HCT116 (cell line): Measurements from ENCODE around the gene MPV17L. TPM values are rescaled to one million over a fixed set of nuclear protein-coding genes. Genes with fewer than 3 reads are reported as not detected.

Experiments used
- ATAC-seq: fragments of 200-7000 bp; cut with Tn5 transposase; 2 replicates; pipeline ENCODE4 v1.9.1; 2020; ENCODE audit warnings: mild to moderate bottlenecking, moderate library complexity
- BruUV-seq: library from RNA; stranded (reverse); fragments of 400-500 nt; replicated peaks from 2 replicates; lab custom pipeline; 2021; lab: Mats Ljungman, UMichigan
- CTCF ChIA-PET: fragments of 300-600 bp; sonication (Branson Sonifier 250); formaldehyde crosslinking; loops from one replicate; lab custom pipeline; 2021; ENCODE audit warnings: antibody characterized with exemption; lab: Charles Lee
- POLR2A ChIA-PET: fragments of 300-600, 350-600 bp; sonication (Branson Sonifier 250); formaldehyde crosslinking; loops from one replicate; lab custom pipeline; 2021; ENCODE audit warnings: antibody characterized with exemption; lab: Charles Lee
- RAD21 ChIA-PET, 2 experiments: fragments of 300-600 bp; sonication (Branson Sonifier 250); formaldehyde crosslinking; loops; one replicate each; lab custom pipeline; 2023; ENCODE audit warnings: low total read pairs in 2 of 2; ENCODE audit not compliant: uncharacterized antibody in 2 of 2, unreplicated experiment in 2 of 2, low non-redundant PET in 1 of 2; lab: Charles Lee
- DNase-seq: peaks from one replicate; pipeline ENCODE4 v3.0.0-alpha.2; 2010; ENCODE audit warnings: low read depth, low spot score
- H2AFZ ChIP-seq: fragments of 200-600 bp; shearing (Covaris generic), sonication (generic); 2 replicates; pipeline ENCODE4 v1.6.1; 2017; ENCODE audit warnings: low read depth, mixed run types, mixed read lengths, antibody characterized with exemption, low read length; ENCODE audit not compliant: poor library complexity, severe bottlenecking
- H3K27ac ChIP-seq: 2 replicates; pipeline ENCODE4 v1.5.1; 2012; ENCODE audit warnings: low read depth, low read length
- H3K27me3 ChIP-seq: fragments of 200-600 bp; sonication (generic); 2 replicates; pipeline ENCODE4 v1.6.1; 2016; ENCODE audit warnings: mixed run types, low read length, mixed read lengths; ENCODE audit not compliant: insufficient read depth
- H3K36me3 ChIP-seq, 2 experiments: fragments of 200-500 bp in 1 of 2; fragments of 200-600 bp in 1 of 2; sonication (Bioruptor generic) in 1 of 2; sonication (generic) in 1 of 2; 2 replicates each; pipeline versions ENCODE4 v1.5.1 to v1.6.1; 2014 to 2016; ENCODE audit warnings: low read length in 2 of 2, inconsistent platforms in 1 of 2, mixed read lengths in 1 of 2, mixed run types in 1 of 2; ENCODE audit not compliant: insufficient read depth in 2 of 2, control insufficient read depth in 1 of 2
- H3K4me1 ChIP-seq, 2 experiments: fragments of 200-600 bp in 1 of 2; sonication (generic) in 1 of 2; 2 replicates each; pipeline versions ENCODE4 v1.5.1 to v1.6.1; 2012 to 2017; ENCODE audit warnings: low read length in 2 of 2, inconsistent platforms in 1 of 2, mild to moderate bottlenecking in 1 of 2, mixed read lengths in 1 of 2, mixed run types in 1 of 2, moderate library complexity in 1 of 2; ENCODE audit not compliant: insufficient read depth in 2 of 2, control insufficient read depth in 1 of 2
- H3K4me2 ChIP-seq: fragments of 200-600 bp; sonication (generic); 2 replicates; pipeline ENCODE4 v1.6.1; 2017; ENCODE audit warnings: mixed run types, low read length, mixed read lengths
- H3K4me3 ChIP-seq, 2 experiments: fragments of 200-600 bp in 1 of 2; sonication (generic) in 1 of 2; replicated peaks in 1 of 2; 2 replicates each; pipeline ENCODE4 v1.5.1; 2011 to 2016; ENCODE audit warnings: low read length in 2 of 2, control low read depth in 1 of 2, low read depth in 1 of 2, mild to moderate bottlenecking in 1 of 2, mixed read lengths in 1 of 2, mixed run types in 1 of 2
- H3K79me2 ChIP-seq: fragments of 200-600 bp; sonication (generic); 2 replicates; pipeline ENCODE4 v1.6.1; 2017; ENCODE audit warnings: mild to moderate bottlenecking, mixed run types, low read length, moderate library complexity, mixed read lengths; ENCODE audit not compliant: insufficient read depth
- H3K9ac ChIP-seq: fragments of 200-600 bp; sonication (generic); 2 replicates; pipeline ENCODE4 v1.6.1; 2016; ENCODE audit warnings: low read length, mixed read lengths
- H3K9me2 ChIP-seq: fragments of 200-600 bp; sonication (generic), shearing (Covaris generic); 2 replicates; pipeline ENCODE4 v1.6.1; 2017; ENCODE audit warnings: mixed run types, mild to moderate bottlenecking, moderate library complexity; ENCODE audit not compliant: insufficient read depth
- H3K9me3 ChIP-seq, 2 experiments: fragments of 200-500 bp in 1 of 2; fragments of 200-600 bp in 1 of 2; sonication (Bioruptor generic) in 1 of 2; sonication (generic) in 1 of 2; 2 replicates each; pipeline ENCODE4 v1.6.1; 2014 to 2017; ENCODE audit warnings: low read length in 2 of 2, mixed read lengths in 2 of 2, inconsistent platforms in 1 of 2, low read depth in 1 of 2, mild to moderate bottlenecking in 1 of 2, mixed run types in 1 of 2, moderate library complexity in 1 of 2; ENCODE audit not compliant: control insufficient read depth in 1 of 2, insufficient read depth in 1 of 2
- H4K20me1 ChIP-seq: fragments of 200-600 bp; sonication (generic), shearing (Covaris generic); 2 replicates; pipeline ENCODE4 v1.6.1; 2017; ENCODE audit warnings: mixed run types, mild to moderate bottlenecking, moderate library complexity; ENCODE audit not compliant: insufficient read depth
- CBX3 ChIP-seq: IDR thresholded peaks from 2 replicates; pipeline ENCODE4 v1.6.1; 2012; ENCODE audit warnings: low read depth
- CEBPB ChIP-seq: IDR thresholded peaks from 2 replicates; pipeline ENCODE4 v1.6.1; 2012; ENCODE audit warnings: low read depth
- EGR1 ChIP-seq: IDR thresholded peaks from 2 replicates; pipeline ENCODE4 v1.6.1; 2012; ENCODE audit warnings: low read depth
- FOSL1 ChIP-seq: IDR thresholded peaks from 2 replicates; pipeline ENCODE4 v1.6.1; 2012; ENCODE audit warnings: low read depth
- JUND ChIP-seq: IDR thresholded peaks from 2 replicates; pipeline ENCODE4 v1.6.1; 2012
- MAX ChIP-seq: IDR thresholded peaks from 2 replicates; pipeline ENCODE4 v1.6.1; 2012
- POLR2A ChIP-seq: IDR thresholded peaks from 2 replicates; pipeline ENCODE4 v1.7.0; 2011; ENCODE audit warnings: borderline replicate concordance; ENCODE audit not compliant: insufficient read depth, insufficient read length; ENCODE audit errors: extremely low read depth
- POLR2AphosphoS5 ChIP-seq: IDR thresholded peaks from 2 replicates; pipeline ENCODE4 v1.6.1; 2011; ENCODE audit warnings: mild to moderate bottlenecking, low read depth, low read length, moderate library complexity
- SIN3A ChIP-seq: IDR thresholded peaks from 2 replicates; pipeline ENCODE4 v1.6.1; 2012; ENCODE audit warnings: low read depth
- SRF ChIP-seq: IDR thresholded peaks from 2 replicates; pipeline ENCODE4 v1.6.1; 2012; ENCODE audit warnings: low read depth
- TCF7L2 ChIP-seq: IDR thresholded peaks from 2 replicates; pipeline ENCODE4 v1.7.0; 2011; ENCODE audit warnings: borderline replicate concordance, inconsistent platforms; ENCODE audit not compliant: insufficient read depth, insufficient read length; ENCODE audit errors: extremely low read depth
- YY1 ChIP-seq: IDR thresholded peaks from 2 replicates; pipeline ENCODE4 v1.6.1; 2011; ENCODE audit warnings: low read length, low read depth, moderate library complexity, mild to moderate bottlenecking; ENCODE audit not compliant: insufficient replicate concordance; ENCODE audit errors: extremely low read depth
- intact Hi-C: fragments of 100-400 bp; cut with micrococcal nuclease; formaldehyde crosslinking; loops from 2 replicates; pipeline ENCODE4 v1.10.0; 2022
- total RNA-seq: library from RNA; stranded (reverse); gene quantifications from one replicate; pipeline ENCODE4 v1.2.1, GENCODE V29; 2021; ENCODE audit not compliant: unreplicated experiment

The MPV17L gene
- total RNA-seq, 1 experiment from 2014 or later: not detected

- CTCF ChIA-PET: no interaction called here
- DNase-seq: no peak
- no peak for ATAC-seq
Observed at GRCh38 chr16:15396948-15397594, 1.5 kb downstream of the MPV17L start.

GRCh38 chr16:15398618-15399316, 3.2 kb downstream of the MPV17L start:
- Histone ChIP-seq H4K20me1 (no peaks in the 10 kb centered on the region), H3K9ac (no peak overlapping the region), H3K36me3 (no peaks in the 10 kb centered on the region), H2AFZ (no peak overlapping the region), H3K4me1 (no peaks in the 10 kb centered on the region), H3K9me2 (no peaks in the 10 kb centered on the region), H3K4me2 (no peak overlapping the region), H3K27me3 (no peaks in the 10 kb centered on the region), H3K27ac (no peak overlapping the region), H3K4me3 (no peak overlapping the region), H3K79me2 (no peaks in the 10 kb centered on the region), H3K9me3 (no peaks in the 10 kb centered on the region)
- TF ChIP-seq YY1 (no peak), FOSL1 (no peak)
- RAD21 ChIA-PET: no interaction called here
- intact Hi-C loops: no loop called here
- ATAC-seq: no peak
- POLR2A ChIA-PET: no interaction called here
- CTCF ChIA-PET: no interaction called here
- DNase-seq: no peak
- BruUV-seq: no TSS peak

More at GRCh38 chr16:15396948-15397594, 1.5 kb downstream of the MPV17L start:
- BruUV-seq: no TSS peak
- H3K9me3 ChIP-seq: no peaks in the 10 kb centered on the region
- no peak overlapping the region for H2AFZ ChIP-seq
- ChIA-PET RAD21 (no interaction called here), POLR2A (no interaction called here)
- H3K9ac ChIP-seq: no peak overlapping the region
- no peaks in the 10 kb centered on the region for H4K20me1 ChIP-seq
- no peak overlapping the region for H3K4me2 ChIP-seq
- H3K27ac ChIP-seq: no peak overlapping the region
- H3K4me1 ChIP-seq: no peaks in the 10 kb centered on the region
- H3K27me3 ChIP-seq: no peaks in the 10 kb centered on the region
- no peaks in the 10 kb centered on the region for H3K9me2 ChIP-seq
- intact Hi-C loops: no loop called here
- no peaks in the 10 kb centered on the region for H3K36me3 ChIP-seq
- no peak overlapping the region for H3K4me3 ChIP-seq
- no peak for TF ChIP-seq TCF7L2
- TF ChIP-seq JUND: no peak
- TF ChIP-seq EGR1: no peak
- TF ChIP-seq POLR2AphosphoS5: no peak
- TF ChIP-seq CBX3: no peak
- TF ChIP-seq MAX: no peak
- TF ChIP-seq SRF: no peak
- no peak for TF ChIP-seq CEBPB
- no peak for TF ChIP-seq SIN3A
- no peak for TF ChIP-seq POLR2A
- H3K79me2 ChIP-seq: no peaks in the 10 kb centered on the region
